Activated CD4-positive, alpha-beta T cell treated with anti-CD3 and anti-CD28 coated beads, Interleukin-2, amount 50 U/mL, for 24 hours (primary cell): ENCODE results near the gene TBX4.
"Not testable (repeated sequence)": the region's sequence is repeated elsewhere in the genome, so short reads cannot be mapped to it uniquely, and the experiment has no call there.

Source experiments
- DNase-seq, 2 donors: peaks; one replicate each; pipeline ENCODE4 v3.0.0-alpha.2; 2020; ENCODE audit warnings: low read depth in 1 of 2, low spot score in 1 of 2

Gene TBX4

DNA sequence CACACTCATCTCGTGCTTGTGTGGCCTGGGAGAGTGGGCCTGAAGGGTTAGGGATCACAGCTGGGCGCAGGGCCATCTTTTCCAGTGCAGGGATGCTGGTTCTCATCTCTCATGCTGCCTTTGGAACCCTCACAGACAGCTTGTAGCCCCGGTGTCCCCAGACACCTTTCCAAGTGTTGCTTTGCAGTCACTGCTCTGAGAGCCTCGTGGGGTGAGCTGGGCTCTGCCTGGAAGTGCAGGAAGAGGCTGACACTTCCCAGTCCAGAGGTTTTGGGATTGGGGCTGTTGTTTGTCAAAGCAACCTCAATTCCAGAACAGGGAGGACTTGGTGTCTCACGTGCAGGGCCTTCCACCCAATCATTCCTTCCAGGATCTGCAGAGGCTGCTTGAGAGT is 28.2 kb downstream of the TBX4 start:
- DNase-seq = no peak

DNA sequence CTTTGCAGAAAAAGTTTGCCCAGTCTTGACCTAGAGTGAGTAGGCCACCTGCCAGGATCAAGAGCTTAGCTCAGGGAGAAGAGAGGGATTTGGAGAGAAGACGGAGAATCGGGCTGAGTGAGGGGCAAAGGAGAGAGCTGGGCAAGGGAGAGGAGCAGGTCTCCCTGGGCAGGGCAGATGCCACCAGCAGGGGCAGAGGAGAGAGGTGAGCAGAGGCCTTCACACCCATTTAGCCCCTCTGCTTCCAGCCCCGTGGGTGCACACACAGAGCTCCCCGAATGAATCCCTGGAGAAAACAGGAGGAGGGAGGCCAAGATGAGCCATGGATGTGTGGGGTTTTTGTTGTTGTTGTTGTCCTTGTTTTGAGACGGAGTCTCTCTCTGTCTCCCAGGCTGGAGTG is 29.2 kb downstream of the TBX4 start:
- no peak for DNase-seq

DNA sequence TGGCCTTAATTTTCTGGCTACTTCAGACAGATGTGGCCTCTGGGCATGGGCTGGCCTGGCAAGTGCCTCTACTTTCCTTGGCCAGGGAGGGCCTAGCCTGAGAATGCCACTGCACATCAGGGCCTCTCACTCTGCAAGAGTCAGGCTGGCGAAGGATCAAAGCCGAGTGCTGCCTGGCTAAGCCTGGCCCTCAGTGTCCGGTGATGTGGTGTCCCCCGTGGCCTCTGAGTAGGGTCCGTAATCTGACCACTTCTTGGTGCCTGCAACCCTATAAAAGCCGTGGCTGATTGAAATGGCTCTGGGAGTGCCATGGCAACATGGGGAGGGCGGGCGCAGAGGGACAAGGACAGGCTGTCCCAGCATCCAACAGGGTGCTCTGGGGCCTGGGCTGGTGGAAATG is 30.2 kb downstream of the TBX4 start:
- no peak for DNase-seq

DNA sequence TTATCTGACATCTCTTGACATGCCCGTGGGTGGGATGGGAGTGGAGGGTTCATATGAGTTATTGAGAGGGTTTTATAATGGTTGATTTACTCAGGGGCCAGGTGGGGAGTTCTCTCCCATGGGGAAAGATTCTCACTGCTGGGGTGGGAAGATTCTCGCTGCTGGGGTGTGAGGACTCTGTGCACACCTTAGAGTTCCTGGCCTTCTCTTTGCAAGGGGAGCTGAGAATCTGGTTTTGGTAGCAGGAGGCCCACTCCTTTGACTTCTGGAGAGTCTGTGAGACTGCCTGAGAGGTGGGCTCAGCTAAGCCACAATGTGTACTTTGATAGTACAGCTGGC is 31.5 kb downstream of the TBX4 start:
- DNase-seq = no peak

DNA sequence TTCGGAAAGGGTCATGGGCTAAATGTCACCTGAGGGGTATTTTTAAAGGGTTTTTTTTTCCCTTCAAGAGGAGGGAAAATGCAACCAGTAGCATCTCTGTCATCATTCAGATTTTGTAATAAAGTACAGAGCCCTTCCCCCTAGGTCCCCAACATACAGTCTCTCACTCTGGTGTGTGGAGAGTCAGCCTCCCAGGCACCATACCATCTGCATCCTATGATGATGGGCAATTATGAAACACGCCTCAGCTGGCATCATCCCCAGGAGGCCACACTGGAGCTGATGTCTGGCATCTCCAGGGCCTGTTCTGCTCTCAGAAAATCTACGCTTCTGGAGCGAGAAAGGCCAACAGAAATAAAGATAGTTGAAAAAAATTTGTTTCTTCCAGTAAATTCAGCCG is 32.0 kb downstream of the TBX4 start:
- DNase-seq = no peak

DNA sequence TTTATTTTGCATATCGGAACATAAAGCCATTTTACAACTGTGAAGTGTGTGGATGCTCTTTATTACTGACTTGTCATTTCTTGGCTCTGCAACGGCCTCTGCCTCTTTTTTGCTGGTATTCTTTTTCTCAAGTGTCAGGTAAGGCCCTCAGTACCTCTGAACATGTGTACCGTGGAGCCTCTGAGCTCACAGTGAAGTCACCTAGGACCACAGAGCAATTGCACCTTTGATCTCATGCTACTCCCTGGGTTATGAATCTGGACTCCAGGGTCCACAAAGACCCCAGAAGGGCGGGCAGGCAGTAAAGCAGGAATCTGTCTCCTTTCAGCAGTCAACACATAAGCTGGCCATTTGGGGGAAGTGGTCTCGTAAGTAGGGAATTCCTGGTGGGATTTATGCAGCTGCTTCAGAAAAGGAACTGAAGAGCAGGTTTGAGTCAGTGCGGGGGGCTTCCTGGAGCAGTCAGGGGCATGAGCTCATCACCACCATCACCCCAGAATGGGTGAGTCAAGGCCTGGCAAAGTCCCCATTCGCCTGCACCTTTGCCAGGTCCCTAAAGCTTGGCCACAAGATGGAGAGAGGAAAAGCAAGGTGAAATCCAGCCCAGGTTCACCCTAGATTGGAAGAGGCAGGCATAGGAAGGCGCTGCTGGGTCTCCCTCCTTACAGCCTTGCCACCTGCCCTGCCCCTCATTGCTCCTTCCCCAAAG is 33.0 kb downstream of the TBX4 start:
- no peak for DNase-seq

DNA sequence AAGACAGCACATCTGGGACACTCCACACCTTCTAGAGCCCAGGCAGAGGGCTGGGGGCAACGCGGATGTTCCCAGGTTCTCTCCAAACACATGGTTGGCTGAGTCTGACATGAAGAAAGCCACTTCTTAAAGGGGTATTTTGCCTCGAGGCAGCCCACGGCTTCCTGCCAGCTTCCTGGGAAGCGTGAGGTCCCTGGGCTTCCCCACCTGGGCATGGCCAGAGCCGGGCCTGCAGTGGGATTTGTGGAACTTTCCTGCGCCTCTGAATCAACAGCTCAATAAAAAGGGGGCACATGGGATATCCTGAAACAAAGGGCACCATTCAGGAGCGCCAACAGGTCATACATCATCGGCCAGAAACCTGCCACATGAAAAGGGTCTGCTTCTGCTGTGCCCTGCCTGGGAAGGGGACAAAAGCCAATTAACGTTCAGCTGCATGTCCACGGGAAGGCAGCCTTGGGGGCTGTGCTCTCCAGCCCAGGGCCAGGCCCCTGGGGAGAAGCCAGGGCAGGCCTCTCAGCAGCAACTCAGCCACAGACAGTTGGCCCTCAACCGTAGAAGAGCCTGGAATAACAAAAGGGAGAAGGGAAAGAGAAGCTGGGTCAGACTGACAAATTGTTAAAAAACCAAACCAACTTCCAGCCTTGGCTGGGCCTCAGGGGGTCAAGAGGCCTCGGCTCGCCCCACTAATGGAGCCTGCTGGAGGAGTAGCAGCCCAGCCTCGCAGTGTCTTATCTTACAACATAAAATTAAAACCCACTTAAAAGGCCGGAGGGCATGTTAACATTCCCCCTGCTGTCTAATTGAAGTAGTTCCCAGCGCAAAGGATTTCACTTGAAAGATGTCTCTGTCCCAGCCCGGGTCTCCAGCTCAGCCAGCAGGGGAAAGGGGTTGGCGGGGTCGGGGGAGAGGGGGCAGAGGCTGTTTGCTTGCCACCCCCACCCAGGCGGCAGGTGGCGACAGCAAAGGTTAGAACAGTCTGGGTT is 34.2 kb downstream of the TBX4 start:
- DNase-seq = no peak

DNA sequence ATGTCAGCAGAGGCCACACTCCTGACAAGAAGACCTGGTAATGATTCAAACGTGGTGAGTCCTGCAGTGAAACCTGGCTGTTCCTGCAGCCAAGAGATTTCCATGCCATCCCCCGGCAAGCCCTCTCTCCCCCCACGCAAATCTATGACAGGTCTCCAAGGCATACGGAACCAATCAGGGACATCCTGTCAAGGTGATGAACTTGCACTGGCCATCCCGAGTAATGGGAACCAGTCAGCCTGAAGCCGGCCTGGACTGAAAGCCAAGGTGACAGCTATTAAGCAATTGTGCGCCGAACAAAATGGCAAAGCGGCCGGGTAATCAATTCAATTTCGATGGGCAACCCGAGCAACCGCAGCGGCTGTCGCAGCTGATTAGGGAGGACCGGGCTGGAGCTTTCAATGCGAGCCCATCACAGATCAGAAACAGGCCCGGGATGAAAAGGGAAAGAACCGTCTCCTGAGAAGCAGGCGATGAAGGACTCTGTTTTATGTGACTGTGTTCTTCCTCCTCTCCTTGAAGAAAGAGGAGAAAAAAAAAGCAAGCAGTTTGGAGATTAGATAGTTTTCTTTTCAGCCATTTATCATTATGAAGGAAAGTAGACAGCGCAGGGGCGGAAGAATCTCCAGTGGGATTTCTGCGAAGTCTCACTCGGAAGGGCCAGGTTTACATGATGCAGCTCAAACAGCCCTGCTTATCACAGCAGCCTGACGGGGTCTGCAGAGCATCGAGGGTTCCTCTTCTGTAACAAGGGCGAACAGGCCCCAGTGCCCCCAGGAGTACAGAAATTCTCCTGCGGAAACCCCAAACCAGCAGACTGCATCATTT is 35.2 kb downstream of the TBX4 start:
- no peak for DNase-seq

DNA sequence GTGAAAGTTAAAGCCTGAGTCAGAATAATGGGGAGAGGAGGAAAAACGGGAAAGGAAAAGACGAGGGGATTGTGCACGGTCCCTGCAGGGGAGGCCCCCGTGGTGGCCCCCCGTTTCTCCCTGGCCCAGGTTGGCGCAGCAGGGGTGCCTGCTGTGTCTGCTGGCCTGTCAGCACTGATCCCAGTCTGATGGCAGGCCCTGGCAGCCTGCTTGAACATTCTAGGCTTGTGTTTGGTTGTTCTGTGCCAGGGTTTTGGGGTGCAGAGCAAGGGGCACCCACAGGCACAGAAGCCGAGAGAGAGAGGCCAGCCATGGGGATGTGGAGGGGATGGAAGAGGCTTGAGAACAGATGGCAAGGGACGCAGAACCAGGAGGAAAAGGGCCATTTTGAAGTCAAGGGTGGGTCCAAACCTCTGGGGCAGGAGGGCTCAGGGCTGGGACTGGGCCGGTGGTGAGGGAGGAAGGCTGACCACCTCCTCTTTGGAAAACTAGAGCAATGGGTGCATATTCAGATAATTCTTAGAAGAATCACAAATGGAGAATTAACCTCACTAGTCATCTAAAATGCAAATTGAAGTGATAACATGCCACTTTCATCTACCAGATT is 35.9 kb downstream of the TBX4 start:
- no peak for DNase-seq

DNA sequence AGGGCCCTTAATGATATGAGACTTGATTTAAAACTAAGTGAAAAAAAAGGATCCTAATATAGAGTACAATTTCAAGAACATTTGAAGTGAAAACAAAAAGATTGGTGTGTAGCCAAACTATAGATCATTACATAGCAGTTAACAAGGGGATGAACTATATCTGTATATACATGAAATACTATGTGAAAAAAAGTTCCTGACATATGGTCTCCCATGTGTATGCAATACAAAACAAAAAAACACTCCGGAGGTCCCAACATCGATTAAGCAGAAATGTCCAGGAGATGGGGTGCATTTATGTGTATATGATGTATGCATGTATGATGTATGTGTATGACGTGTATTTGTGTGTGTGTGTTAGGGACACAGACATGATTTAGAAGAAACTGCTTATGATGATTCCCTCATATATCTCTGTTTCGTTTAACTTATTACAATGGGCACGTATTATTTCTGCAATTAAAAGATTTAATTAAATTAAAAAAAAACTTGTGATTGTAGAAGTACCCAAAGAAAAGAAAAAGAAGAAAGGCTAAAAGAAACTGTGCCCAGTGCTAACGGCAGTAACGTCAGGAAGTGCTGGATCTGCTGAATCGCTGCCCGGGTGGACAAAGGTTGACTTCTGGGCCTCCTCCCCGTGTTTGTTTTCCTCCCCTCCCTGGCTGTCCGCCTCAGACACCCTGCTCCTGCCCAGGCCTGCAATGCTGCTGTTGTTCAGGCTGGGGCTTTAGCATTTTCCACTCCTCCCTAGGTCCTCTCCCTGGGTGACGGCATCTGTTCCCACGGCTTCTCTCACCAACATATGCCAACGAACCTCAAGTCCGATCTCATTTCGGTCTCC is 36.9 kb downstream of the TBX4 start:
- no peak for DNase-seq

DNA sequence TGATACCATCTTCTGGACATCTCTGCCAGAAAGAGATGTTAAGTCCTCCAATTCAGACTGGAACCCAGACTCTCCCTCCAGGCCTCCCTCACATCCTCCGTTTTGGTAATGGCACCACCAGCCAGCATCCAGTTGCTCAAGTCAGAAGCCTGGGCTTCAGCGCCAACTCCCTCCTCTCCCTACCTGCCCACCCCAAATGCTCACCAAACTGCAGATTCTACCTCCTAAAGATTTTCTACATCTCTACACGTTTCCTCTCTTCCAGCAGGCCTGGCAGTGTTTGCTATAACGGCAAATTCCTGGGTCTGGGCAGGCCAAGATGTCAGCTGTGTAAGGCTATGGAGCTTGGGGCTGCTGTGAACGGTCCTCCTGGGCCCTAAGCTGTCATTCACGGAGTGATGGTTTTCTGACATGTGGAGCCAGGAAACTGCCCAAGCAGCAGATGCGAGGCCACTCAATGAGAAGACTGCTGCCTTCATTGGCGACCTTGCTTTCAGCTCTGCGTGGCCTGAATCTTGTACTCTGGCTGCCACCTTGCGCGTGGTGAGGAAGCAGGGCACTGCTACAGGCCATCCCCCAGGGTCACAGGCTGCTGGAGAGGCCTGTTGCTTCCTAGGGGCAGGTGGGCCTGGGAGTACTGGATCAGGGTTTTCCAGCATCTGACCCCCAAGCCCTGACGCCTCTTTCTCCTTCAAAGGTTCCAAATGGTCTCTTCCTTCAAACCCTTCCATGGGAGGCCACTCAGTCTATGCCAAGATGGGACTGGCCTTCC is 37.7 kb downstream of the TBX4 start:
- DNase-seq = no peak

DNA sequence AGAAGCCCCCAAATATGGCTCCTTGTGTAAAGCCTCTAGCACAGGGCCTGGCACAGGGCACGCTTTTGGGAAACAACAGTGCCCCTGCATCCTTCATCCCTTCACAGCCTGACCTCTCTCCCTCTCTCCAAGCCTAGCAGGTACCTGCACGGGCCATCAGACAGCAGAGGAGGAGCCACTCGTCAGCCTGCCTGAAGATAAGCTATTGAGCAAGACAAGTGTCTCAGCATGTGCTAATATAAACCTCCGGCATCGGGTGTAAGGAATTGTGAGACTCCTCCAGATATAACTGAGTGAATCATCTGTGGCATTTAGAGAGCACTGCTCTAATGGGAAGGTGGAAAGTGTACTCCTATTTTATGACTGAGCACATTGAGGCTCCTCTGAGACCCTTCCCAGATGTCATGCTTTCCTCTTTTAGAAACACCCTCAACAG is 38.3 kb downstream of the TBX4 start:
- DNase-seq = no peak

DNA sequence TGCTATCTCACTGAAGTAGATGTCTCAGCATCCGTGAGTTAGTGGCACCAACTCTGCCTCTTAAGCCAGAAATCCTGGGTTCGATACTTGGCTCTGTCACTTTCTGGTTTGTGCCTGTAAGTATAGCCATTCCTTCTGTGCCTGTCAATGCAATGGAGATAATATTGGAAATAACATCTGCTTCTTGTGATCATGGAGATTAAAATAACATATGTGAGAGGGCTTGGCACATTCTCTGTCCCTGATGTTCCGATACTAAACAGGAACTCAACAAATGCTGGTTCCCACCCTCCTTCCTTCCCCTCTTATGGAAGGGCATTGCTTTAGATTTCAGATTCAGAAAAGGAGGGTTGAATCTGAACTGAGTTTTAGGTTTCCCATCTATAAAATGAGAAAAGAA is 39.8 kb downstream of the TBX4 start:
- DNase-seq = no peak

DNA sequence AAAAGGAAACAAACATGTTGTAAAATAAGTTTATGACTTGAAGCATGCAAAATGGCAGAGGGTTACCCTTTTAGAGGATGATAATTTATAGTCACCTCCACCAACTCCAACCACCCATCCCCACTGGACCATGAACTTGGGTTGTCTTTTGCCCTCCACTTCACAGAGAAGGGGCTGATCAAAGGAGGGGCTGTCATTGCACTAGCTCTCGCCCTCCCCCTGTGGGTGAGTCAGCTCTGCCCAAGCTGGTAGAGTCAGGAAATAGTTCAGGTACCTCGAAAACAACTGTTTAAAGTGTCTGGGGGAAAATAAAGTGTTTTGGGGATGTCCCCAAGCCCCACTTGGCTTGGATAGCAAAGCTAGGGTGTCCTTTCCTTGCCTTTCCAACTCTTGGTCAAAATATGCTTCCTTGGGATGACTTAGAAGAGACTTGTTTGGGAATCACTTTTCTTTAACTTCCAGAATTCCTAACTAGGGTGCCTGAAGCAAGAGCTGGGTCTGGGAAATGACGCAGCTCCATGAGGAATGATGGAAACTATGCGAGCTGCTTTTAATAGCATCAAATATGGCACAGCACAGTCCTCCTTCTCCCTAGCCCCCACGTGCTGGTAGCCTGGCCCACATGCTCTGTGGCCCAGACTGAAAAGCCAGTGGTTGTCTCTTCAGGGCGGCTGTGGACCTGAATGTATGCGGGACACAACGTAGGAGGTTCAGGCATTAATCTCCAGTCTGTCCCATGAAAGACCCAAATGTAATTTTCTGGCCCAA is 40.7 kb downstream of the TBX4 start:
- no peak for DNase-seq

DNA sequence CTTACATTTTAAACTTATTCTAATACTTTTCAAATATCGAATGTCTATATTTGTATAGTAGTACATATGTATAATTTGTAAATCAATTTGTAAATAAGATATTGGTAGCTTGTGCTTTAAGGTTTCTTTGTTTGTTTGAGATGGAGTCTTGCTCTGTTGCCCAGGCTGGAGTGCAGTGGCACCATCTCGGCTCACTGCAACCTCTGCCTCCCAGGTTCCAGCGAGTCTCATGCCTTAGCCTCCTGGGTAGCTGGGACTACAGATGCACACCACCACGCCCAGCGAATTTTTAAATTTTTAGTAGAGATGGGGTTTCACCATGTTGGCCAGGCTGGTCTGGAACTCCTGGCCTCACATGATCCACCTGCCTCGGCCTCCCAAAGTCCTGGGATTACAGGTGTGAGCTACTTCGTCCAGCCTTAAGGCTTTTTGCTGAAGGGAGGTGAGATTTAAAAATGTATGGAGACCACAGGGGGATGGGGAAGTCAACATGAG is 41.7 kb downstream of the TBX4 start:
- not testable (repeated sequence) for DNase-seq

DNA sequence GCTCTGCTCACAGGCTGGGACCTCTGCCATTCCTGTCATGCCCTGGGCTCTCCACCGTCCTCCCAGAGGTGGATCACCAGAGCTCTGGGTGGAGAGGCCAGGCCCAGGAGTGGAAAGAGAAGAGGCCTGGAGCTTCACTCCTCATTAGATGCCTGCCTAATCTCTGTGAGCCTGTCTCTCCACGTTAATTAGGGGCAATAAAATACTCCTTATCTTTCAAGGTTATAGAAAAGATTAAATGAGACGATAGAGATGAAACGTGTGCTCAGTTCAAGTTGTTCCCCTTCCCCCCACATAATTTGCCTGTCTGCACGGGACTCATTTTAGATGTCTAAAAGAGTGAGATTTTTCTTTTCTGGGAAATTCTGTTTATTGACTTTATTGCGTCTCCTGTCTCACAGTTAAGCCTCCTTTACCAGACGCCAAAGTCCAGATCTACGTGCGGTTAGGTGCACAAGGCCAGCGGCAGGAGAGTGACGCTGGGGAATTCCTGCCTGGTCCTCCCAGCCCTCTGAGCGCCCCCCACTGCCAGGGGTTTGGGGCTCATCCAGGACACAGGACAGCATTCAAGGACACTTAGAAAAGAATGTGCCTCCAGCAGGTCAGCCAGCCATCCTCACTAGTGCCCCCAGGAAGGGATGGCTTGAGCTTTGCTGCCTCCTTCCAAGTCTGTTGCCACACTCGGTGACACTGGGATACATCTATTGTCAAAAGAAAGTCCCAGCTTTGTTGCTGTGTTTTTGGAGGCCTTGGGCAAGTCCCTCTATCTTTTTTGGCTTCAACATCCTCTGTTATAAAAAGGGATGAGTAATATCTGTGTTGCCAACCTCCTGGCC is 42.3 kb downstream of the TBX4 start:
- no peak for DNase-seq

DNA sequence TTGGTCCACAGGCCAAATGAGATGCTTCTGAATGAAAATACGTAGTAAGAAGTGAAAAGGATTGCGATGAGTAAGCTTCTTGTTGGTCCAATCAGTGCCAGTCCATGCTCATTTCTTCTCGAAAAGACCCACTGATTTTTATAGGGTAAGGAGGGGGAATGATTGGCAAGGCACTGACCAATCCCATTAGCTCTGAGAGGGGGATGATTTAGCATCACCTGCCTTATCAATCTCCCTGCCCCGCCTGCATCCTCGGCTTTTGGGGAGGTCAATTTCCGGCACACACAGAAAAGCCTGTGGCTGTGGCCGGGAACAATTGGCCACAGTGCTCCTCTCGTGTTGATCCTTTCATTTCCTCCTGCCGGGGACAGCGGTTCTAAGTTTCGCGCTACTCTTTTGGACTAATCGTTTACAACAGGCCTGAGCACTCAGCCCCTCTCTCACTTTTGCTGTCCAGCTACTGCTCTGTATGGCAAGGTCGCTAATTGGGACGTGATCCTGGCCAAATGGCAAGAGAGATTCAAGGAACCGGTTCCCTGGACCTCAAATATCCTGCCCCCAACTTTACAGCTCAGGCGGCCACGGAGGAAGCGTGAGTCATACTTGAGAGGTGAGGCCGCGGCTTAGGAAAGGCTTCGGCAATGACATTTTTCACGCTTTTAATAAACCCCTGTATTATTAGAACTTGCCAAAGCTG is 43.1 kb downstream of the TBX4 start:
- no peak for DNase-seq
